ENCODE measurements around the gene PTGR3. TPM values are rescaled to one million over a fixed set of nuclear protein-coding genes. Genes with fewer than 3 reads are reported as not detected.

The PTGR3 gene
- total and polyA plus RNA-seq, 9 donors = 15.4 to 55.7 (median 30.5) TPM

DNA sequence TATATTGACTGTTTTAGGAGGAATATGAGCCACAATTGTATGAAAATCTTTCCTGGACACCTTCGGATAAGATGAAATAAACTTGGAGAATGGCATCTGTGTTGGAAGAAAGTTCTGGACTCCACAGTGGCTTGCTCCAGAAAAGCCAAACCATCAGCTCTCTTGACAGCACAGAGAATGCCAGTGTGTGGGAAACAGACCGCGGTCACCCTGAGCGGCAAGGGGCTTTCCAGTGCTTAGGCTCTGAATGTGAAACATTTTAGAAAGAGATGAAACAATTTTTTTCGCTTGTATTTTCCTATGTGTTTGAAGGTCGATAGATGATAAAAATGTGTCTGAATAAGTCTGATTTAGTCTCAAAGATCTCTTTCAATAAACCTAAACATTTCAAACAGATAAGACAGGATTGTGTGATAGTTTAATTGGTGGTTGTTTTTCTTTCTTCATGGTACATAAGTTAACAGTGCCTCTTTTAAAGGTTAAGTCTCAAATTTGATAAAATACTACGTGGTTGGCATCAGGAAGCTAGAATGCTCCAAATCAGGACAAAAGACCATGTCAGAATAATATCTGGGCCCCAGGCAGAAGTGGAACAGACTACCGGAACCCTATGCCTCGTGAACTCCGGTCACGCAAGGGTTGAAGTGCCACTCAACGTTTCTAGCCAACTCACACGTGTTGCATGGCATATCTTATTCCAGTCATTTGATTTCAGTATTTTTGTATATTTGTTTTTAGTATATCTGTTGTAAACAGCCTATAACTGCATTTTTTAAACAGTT lies 28.9 kb downstream of the PTGR3 start:
- DNase-seq = no peak
- H3K4me1 ChIP-seq (ENCODE audit: insufficient read depth) = no peaks in the 10 kb centered on the region
- WGBS, 3 donors = 86 to 87% (median 86%) methylated on average over 13 of the region's 13 CpGs
- intact Hi-C loops (cut with DNase I) = no loop called here
- H3K9me3 ChIP-seq = peaks cover 0 to 3% of the 10 kb centered on the region in 2 donors
- H3K4me3 ChIP-seq = no peak overlapping the region
- no peak overlapping the region for H3K27ac ChIP-seq
- TF ChIP-seq POLR2A (IDR thresholded peaks at IDR 0.05) = no peak
- TF ChIP-seq, protein P1, sequence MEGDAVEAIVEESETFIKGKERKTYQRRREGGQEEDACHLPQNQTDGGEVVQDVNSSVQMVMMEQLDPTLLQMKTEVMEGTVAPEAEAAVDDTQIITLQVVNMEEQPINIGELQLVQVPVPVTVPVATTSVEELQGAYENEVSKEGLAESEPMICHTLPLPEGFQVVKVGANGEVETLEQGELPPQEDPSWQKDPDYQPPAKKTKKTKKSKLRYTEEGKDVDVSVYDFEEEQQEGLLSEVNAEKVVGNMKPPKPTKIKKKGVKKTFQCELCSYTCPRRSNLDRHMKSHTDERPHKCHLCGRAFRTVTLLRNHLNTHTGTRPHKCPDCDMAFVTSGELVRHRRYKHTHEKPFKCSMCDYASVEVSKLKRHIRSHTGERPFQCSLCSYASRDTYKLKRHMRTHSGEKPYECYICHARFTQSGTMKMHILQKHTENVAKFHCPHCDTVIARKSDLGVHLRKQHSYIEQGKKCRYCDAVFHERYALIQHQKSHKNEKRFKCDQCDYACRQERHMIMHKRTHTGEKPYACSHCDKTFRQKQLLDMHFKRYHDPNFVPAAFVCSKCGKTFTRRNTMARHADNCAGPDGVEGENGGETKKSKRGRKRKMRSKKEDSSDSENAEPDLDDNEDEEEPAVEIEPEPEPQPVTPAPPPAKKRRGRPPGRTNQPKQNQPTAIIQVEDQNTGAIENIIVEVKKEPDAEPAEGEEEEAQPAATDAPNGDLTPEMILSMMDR (IDR thresholded peaks at IDR 0.05) = no peak
- no peak for TF ChIP-seq EP300 (IDR thresholded peaks at IDR 0.05)
- no peaks in the 10 kb centered on the region for H3K36me3 ChIP-seq
- no peaks in the 10 kb centered on the region for H3K27me3 ChIP-seq

DNA sequence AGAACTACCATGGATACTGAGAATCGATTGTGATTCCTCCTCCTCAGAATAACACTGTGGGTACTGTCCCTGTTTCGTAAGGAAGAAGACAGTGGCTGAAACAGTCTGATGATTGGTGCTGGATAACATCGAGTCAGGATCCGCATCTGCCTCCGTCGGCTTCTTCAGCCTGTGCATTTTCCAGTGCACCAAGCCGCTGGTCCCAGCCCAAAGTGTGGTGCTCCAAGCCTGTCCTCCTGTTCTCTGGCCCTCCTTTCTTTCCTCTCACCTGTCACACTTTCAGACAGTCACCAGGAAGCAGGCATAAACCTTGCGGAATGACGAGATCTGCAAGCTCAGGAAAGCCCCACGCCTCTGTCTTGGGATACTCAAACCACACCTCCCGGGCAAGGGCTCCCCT lies 30.6 kb downstream of the PTGR3 start:
- no peaks in the 10 kb centered on the region for H3K36me3 ChIP-seq
- H3K27ac ChIP-seq = no peak overlapping the region
- H3K27me3 ChIP-seq = no peaks in the 10 kb centered on the region
- intact Hi-C loops (cut with DNase I) = no loop called here
- H3K4me3 ChIP-seq = no peak overlapping the region
- DNase-seq = no peak
- H3K4me1 ChIP-seq (ENCODE audit: insufficient read depth) = no peaks in the 10 kb centered on the region
- WGBS, 3 donors = 92 to 96% (median 96%) methylated on average over 11 of the region's 11 CpGs
- peaks cover 0 to 3% of the 10 kb centered on the region in 2 donors for H3K9me3 ChIP-seq
- TF ChIP-seq POLR2A (IDR thresholded peaks at IDR 0.05) = no peak
- TF ChIP-seq, protein P1 (IDR thresholded peaks at IDR 0.05) = no peak
- no peak for TF ChIP-seq EP300 (IDR thresholded peaks at IDR 0.05)

DNA sequence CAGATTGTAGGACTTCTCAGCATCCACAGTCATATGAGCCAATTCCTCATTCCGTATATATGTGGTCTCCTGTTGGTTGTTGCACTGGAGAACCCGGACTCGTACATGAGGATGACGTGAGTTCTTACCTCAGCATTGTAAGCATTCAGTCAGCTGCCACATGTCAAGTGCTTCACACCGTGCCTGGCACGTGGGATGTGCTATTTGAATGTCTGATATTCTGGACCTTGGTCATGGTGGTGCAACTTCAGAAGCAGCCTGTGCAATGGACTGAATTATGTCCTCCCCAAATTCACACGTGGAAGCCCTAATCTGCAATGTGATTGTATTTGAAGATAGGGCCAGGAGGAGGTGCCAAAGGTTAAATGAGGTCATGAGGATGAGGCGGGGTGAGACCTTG lies 32.1 kb downstream of the PTGR3 start:
- no peaks in the 10 kb centered on the region for H3K27me3 ChIP-seq
- intact Hi-C loops (cut with DNase I) = no loop called here
- no peak overlapping the region for H3K4me3 ChIP-seq
- no peaks in the 10 kb centered on the region for H3K36me3 ChIP-seq
- no peaks in the 10 kb centered on the region for H3K4me1 ChIP-seq (ENCODE audit: insufficient read depth)
- peaks cover 0 to 3% of the 10 kb centered on the region in 2 donors for H3K9me3 ChIP-seq
- H3K27ac ChIP-seq = no peak overlapping the region
- no peak for DNase-seq
- TF ChIP-seq POLR2A (IDR thresholded peaks at IDR 0.05) = no peak
- TF ChIP-seq, protein P1 (IDR thresholded peaks at IDR 0.05) = no peak
- TF ChIP-seq EP300 (IDR thresholded peaks at IDR 0.05) = no peak
- WGBS, 3 donors = 78 to 79% (median 78%) methylated on average over 8 of the region's 8 CpGs

DNA sequence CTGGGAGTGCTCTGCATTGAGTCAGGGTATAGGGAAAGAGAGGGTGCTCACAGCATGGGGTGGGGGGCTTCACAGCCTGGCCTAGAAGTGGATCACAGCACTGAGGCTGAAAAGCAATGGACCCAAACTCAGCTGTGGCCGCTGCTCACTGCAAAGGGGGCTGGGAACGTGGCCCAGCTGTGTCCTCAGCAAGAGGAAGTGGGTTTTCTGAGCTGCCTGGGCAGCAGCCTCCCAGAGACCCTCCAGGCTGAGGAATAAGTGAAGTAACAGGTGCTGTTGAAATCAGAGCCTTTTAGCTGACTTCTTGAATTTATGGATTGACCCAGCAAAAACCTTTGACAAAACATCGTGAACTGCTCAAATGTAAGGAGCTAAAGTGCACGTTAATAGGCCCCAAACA lies 35.2 kb downstream of the PTGR3 start:
- intact Hi-C loops (cut with DNase I) = no loop called here
- TF ChIP-seq, protein P1 (IDR thresholded peaks at IDR 0.05) = no peak

More for the DNA sequence above, 35.2 kb downstream of the PTGR3 start:
- DNase-seq = no peak
- Histone ChIP-seq H3K36me3 (no peaks in the 10 kb centered on the region), H3K4me3 (no peak overlapping the region), H3K4me1 (ENCODE audit: insufficient read depth) (no peaks in the 10 kb centered on the region), H3K27me3 (no peaks in the 10 kb centered on the region), H3K9me3 (peaks cover 0 to 3% of the 10 kb centered on the region in 2 donors), H3K27ac (no peak overlapping the region)
- WGBS, 3 donors = 73 to 89% (median 87%) methylated on average over 4 of the region's 4 CpGs
